Medulla oblongata (tissue), 1 donor: ENCODE data around the gene MYT1.
"Not testable (repeated sequence)": the region's sequence is repeated elsewhere in the genome, so short reads cannot be mapped to it uniquely, and the experiment has no call there.

Source experiments
- DNase-seq: peaks from one replicate; pipeline ENCODE4 v3.0.0-alpha.2; 2015; ENCODE audit errors: extremely low spot score

The MYT1 gene

DNA sequence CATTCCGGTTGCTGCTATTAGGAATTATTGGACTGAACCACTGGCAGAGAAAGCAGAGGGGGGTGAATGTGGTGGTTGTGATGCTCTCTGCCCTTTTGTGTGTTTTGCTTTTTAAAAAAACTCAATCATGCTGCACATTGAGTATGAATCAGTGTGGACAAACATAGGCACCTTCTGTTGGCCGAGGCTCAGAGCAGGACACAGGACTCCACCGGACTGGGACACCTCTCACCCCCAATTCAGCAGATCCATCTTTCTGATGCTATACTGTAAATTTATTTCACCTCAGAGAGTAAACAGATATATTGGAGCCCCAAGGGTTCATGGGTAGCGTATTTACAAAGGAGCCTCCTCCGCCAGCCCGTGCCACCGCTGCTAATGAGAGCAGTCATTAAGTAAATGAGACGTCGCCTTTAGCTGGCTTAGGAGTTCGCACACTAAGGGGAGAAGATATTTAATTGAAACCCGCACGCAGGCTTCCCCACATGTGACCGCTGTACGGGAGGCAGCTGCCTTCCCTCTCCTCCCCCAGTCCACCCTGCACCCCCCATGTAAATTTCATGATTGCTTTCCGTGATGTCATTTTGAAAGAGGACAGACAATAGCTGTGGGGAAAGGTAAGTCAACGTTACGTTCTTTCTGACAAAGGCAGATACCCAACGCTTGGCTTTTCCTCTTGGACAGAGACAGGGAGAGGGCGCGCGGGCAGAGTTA, at the start of gene MYT1:
Gene MYT1 (plus strand): TSS at position 330 of the 714 bp plus-strand sequence. CDS start 34,410 bp downstream, outside the sequence.
- no peak for DNase-seq

DNA sequence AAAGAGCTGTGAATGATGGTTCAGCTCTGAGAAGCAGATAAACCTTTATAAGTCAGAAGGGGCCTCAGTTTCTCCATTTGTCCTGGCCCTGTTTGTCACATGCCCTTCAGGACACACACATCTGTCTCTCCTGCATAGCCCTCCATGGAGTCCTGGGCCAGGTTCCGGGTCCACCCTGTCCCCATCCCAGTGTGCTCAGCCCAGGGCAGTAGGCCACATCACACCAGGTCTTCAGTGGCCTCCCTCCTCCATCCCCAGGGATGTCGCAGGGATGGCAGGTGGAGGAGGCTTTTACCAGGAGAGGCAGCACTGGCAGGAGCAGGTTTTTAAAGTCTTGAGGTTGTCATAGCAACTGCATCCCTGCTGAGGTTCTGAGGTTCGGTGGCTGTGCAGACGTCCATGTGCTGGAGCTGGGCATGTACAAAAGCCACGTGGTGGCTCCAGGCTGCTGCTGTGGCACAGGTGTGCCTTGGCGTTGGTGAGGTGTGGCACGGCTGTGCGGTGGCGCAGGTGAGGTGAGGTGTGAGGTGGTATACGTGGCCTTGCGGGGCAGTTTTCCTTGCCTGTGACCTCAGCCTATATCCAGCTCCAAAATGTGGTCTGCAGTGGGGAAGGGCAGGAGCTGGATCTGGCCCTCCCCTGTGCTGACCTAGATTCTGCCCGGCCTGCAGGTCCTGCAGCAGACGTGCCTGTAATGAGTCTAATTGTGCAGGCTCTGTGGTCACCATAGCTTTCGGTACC, 48.9 kb upstream of the MYT1 start:
- no peak for DNase-seq

DNA sequence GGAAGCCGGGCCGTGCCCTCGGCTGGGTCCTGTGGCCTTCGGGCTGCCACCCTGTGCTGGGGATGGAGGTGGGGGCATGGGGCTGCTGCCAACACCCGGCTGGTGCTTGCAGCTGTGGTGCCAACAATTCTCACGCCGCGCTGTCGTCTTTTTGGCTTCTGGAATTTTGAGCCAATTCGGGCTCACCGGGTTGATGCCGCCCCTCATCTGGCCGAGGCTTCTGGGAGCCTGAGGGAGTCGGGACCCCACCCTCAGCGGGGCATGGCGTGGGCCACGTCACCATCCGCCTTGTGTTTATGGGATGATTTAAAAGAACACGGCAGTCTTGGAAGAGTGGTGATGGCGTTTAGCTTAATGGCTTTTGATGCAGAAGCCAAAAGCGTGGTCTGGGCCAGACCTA, 48.2 kb upstream of the MYT1 start:
- DNase-seq, result no peak

DNA sequence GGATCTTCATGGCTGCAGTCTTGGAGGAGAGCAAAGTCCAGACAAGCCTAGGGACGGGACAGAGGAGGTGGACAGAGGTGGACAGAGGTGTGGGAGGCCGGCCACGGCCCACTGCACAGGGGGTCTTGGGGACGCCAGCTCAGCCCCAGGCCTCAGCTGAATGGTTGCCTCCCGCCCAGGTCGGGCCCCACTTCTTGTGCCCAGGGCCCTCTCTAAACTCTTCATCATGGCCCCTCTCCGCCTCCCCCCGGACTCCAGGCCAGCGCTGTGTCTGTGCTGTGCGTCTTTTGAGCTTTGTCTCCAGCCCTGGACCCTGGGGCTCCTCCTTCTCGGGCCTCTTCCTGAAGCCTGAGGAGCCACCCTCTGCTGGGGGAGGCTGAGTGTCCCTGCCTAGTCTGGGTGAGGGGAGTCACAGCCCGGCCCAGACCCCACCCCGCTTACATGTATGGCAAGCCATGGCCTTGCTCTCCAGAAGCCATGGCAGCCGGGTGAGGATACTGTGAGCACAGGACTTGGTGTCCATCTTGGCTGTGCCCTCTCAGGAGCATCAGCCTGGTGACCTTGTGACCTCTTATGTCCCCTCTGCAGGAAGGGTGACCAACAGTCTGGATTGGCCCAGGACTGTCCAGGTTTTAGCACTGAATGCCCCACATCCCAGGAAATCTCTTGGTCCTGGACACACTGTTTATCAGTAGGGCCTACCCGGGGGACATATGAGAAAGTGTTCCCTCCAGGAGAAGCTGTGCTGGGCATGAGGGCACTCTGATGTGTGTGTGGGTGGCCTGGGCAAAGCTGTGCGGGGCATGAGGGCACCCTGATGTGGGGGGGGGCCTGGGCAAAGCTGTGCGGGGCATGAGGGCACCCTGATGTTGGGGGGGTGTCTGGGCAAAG, 47.5 kb upstream of the MYT1 start:
- DNase-seq, result no peak

DNA sequence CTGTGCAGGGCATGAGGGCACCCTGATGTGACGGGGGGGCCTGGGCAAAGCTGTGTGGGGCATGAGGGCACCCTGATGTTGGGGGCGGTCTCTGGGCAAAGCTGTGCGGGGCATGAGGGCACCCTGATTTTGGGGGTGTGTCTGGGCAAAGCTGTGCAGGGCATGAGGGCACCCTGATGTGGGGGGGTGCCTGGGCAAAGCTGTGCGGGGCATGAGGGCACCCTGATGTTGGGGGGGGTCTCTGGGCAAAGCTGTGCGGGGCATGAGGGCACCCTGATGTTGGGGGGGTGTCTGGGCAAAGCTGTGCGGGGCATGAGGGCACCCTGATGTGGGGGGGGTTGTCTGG, 46.8 kb upstream of the MYT1 start:
- not testable (repeated sequence) for DNase-seq

DNA sequence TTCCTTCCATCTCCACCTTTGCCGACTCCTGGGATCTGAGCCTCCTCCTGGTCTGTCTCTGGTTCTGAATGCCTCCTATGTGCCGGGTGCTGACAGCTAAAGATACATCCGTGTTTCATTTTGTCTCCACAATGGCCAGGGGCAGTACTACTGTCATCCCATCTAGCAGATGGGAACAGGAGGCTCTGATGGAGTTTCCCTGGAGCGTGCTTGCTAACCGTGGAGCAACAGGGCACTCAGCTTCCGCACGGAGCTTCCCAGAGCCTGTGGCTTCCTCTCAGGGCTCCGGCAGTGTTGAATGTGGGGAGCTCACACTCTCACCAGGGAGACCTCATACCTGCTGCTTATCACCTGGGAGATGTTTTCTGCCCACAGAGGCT, 45.0 kb upstream of the MYT1 start:
- DNase-seq, result no peak

DNA sequence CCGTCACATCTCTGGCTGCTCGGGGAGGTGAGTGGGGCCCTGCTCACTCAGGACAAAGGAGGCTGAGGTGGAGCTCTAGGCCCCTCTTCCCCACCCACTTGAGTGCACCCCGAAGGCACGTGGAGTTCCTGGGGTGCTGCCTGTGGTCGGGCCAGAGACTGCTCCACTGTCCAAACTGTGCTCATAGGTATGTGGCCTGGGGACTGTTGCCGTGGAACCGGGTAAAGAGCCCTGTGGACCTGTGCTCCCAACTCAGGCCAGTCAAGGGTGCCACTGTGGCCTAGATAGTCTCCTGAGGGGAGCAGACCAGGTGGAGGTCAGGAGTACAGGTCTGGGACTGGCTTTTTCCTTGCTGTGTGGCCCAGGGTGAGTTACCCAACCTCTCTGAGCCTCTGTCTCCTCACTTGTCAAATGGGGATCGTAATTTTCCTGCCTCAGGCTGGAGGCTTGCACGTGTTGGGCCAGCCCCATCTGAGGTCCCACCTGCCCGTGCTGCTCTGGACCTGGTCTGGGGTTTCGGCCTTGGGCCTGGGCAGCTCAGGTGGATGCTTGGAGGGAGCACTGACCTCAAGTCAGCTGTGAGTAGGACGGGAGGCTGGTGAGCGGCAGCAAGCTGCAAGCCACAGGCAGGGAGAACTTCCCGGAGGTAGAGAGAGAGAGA, 44.4 kb upstream of the MYT1 start:
- DNase-seq, result no peak

DNA sequence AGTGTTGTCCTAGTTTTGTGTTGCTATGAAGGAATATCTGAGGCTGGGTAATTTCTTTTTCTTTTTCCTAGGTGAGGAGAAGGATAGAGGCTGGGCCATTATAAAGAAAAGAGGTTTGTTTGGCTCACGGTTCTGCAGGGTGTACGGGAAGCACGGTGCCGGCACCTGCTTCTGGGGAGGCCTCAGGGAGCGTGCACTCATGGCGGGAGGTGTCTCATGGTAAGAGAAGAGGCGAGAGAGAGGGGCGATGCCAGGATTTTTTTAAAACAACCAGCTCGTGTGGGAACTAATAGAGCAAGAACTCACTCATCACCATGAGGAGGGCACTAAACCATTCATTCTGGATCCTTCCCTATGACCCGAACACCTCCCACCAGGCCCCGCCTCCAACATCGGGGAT, 42.7 kb upstream of the MYT1 start:
- no peak for DNase-seq

DNA sequence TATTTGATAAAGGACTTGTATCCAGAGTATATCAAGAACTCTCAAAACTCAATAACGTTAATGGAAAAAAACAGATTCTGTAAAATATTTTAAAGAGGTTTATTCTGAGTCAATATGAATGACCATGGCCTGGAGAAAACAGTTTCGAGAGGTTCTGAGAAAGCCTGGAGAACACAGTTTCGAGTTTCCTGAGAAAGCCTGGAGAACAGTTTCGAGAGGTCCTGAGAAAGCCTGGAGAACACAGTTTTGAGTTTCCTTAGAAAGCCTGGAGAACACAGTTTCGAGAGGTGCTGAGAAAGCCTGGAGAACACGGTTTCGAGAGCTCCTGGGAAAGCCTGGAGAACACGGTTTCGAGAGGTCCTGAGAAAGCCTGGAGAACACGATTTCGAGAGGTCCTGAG, 41.3 kb upstream of the MYT1 start:
- DNase-seq, result not testable (repeated sequence)

DNA sequence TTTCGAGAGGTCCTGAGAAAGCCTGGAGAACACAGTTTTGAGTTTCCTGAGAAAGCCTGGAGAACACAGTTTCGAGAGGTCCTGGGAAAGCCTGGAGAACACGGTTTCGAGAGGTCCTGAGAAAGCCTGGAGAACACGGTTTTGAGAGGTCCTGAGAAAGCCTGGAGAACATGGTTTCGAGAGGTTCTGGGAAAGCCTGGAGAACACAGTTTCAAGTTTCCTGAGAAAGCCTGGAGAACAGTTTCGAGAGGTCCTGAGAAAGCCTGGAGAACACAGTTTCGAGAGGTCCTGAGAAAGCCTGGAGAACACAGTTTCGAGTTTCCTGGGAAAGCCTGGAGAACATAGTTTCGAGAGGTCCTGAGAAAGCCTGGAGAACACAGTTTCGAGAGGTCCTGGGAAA, 40.7 kb upstream of the MYT1 start:
- not testable (repeated sequence) for DNase-seq

DNA sequence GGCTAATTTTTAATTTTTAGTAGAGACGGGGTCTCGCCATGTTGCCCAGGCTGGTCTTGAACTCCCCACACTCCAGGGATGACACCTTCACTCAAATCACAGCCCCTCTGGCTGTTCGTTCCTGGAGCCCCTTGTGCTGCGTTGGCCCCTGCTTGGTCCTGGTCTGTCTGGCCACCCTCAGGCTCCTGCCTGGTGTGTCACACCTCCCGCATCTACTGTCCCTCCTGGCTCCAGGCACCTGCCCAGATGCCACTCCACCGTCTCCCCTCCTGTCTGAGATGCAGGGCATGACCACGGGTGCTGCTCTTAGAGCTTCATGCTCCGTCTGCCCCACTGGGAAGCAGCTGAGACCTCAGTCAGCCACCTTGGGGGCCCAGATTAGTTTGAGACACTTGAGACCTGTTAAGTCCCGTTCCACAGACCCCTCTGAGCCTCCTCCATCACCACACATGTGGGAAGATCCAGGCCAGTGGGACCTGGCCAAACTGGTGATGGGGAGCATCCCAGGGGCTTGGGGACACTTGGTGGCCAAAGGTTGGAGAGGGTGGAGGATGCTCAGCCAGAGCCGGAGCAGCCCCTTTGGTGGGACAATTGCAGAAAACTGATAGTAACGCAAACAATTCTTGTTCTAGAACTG, 35.0 kb upstream of the MYT1 start:
- no peak for DNase-seq

DNA sequence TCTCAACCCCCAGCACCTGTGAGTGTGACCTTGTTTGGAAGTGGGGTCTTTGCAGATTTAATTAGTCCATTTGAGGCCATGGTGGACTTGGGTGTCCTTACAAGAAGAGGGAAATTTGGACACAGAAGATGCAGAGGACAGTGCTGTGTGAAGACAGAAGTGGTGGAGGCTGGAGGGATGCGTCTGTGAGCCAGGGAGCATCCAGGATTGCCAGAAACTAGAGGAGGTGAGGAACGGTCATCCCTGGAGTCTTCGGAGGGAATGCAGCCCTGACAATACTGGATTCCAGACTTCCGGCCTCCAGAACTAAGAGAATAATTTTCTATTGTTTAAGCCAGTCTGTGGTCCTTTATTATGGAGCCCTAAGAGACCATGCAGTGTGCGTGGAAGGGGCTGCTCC, 34.0 kb upstream of the MYT1 start:
- DNase-seq, result no peak

DNA sequence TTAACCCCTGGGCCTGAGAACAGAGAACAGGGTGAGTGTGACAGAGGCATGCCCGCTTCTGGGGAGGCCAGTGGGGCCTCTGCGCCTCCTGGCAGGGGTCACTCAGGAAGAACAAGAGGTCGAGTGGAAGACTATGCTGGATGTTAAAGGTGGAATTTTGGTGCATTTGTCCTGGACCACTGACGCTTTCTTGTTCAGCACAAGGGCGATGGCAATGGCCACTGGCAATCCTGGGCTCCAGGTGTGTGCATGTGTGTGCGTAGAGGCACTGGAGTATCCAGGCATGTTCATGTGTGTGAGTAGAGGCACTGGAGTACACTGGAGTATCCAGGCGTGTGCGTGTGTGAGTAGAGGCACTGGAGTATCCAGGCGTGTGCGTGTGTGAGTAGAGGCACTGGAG, 33.4 kb upstream of the MYT1 start:
- no peak for DNase-seq

DNA sequence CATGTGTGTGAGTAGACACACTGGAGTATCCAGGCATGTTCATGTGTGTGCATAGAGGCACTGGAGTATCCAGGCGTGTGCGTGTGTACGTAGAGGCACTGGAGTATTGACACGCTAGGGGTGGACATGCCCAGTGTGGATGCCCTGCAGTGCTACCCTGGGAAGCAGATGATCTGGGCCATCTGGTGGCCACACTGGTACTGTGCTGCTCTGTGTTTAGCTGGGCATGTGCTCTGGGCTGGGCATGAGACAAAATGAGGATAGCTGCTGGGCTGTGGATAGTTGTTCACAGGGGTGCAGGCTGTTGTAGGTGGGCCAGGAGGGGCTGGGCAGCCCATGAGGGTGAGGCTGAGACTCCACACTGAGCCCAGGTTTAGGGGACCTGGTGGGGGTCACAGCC, 32.8 kb upstream of the MYT1 start:
- no peak for DNase-seq

DNA sequence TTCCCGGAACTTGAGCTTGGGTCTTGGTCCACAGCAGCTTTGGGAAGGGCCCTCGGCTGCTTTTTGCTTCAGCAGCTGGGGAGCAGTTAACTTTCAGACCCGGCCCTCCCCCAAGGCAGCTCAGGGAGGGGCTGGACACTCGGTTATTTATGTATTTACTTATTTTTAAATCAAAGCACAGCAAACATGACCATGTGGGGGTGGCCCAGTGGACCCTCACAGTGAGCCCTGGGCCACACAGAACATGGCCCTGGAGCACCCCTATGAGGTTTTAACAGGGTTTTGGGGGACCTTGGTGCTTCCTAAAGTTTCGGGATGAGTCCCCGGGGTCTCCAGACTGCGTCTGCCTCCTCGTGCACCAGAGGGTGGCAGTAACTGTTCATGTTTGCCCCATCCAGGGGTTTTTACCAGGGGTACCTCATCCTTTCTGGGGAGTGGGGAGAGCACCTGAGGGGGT, 30.3 kb upstream of the MYT1 start:
- DNase-seq, result no peak

DNA sequence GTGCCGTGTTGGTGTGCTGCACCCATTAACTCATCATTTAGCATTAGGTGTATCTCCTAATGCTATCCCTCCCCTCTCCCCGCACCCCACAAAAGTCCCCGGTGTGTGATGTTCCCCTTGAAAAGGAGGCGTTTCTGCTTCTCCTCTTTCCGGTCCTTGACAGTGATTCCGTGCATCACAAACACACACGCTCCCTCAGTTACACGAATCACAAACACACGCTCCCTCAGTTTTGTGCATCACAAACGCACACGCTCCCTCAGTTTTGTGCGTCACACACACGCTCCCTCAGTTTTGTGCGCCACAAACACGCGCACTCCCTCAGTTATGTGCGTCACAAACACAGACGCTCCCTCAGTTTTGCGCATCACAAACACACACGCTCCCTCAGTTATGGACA, 29.5 kb upstream of the MYT1 start:
- DNase-seq, result not testable (repeated sequence)

DNA sequence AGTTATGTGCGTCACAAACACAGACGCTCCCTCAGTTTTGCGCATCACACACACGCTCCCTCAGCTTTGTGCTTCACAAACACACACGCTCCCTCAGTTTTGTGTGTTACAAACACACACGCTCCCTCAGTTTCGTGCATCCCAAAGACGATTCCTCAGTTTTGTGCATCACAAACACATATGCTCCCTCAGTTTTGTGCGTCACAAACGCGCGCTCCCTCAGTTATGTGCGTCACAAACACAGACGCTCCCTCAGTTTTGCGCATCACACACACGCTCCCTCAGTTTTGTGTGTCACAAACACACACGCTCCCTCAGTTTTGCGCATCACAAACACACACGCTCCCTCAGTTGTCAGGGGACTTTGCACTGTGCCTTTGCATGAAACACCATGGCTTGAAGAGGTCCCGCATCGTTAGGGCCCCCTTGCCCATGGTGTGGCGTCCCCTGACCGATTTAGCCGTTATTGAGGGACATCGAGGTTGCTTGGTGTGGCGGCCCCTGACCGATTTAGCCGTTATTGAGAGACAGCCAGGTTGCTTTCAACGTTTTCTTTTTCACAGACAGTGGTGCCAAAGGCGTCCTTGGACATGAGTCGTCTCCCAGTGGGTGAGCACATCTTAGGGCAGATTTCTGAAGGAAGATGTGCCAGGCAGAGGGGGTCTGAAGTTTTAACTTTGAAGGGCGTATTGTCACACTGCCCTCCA, 28.1 kb upstream of the MYT1 start:
- DNase-seq, result no peak

DNA sequence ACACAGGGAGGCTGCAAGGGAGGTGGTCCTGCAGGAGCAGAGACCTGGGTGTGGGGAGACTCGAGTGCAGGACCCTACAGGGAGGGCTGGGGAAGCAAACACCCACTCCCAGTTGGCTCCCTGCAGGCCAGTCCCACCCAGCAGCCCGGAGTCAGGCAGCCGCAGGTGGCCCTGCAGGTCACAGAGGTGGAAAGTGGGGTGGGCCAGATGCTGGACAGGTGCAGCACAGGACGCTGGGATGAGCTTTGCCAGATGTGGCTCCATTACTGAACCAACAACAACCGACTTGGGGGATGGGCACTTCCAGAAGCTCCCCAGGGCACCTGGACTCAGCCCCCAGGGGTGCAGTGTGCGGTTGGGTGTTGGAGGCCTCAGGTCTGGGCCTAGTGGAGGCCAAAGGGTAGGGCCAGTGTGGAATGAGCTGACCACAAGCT, 26.6 kb upstream of the MYT1 start:
- DNase-seq, result no peak

DNA sequence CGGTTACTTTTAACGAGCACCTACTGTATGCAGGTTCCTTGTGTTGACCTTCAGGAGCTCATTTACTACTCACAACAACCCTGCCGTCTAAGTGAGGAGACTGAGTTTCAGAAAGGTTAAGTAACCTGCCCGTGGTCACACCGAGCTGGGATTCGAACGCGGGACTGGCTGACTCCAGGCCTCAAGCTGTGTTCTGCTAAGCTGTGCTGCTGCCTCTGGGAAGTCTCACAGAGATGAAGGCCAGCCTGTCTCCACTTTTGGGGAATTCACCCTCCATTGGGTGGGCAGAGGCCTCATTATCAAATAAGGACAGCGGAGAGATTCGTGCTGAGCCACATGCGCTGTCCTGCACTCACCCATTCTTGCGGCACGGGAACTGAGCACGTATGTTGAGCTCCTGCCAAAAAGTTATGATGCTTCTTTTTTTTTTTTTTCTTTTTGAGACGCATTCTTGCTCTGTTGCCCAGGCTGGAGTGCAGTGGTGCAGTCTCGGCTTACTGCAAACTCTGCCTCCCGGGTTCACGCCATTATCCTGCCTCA, 25.9 kb upstream of the MYT1 start:
- DNase-seq, result no peak
